MG63 (cell line): ENCODE data around the gene SHISA8. TPM values are rescaled to one million over a fixed set of nuclear protein-coding genes. Genes with fewer than 3 reads are reported as not detected.

Experiments used
- DNase-seq: peaks from one replicate; pipeline ENCODE4 v3.0.0-alpha.2; 2020
- H3K27me3 ChIP-seq: fragments of 250-450 bp; sonication (Bioruptor Pico); 2 replicates; pipeline ENCODE4 v1.5.1; 2020; ENCODE audit warnings: mild to moderate bottlenecking, moderate library complexity
- H3K36me3 ChIP-seq: fragments of 250-450 bp; sonication (Bioruptor Pico); 2 replicates; pipeline ENCODE4 v1.5.1; 2020; ENCODE audit warnings: mild to moderate bottlenecking, moderate library complexity
- H3K4me3 ChIP-seq: fragments of 250-450 bp; sonication (Bioruptor Pico); 2 replicates; pipeline ENCODE4 v1.5.1; 2020; ENCODE audit warnings: mild to moderate bottlenecking, moderate library complexity
- H3K9me3 ChIP-seq: fragments of 250-450 bp; sonication (Bioruptor Pico); 2 replicates; pipeline ENCODE4 v1.5.1; 2020; ENCODE audit warnings: mild to moderate bottlenecking, moderate library complexity
- total RNA-seq: library from RNA; depleted of rRNA; stranded (reverse); fragments of >200 nt; shearing (Covaris generic); gene quantifications from 2 replicates; pipeline ENCODE4 v1.2.3, GENCODE V29; 2014; ENCODE audit warnings: low replicate concordance; rRNA removed

The SHISA8 gene
- total RNA-seq, 1 experiment from 2014 or later, result not detected

DNA sequence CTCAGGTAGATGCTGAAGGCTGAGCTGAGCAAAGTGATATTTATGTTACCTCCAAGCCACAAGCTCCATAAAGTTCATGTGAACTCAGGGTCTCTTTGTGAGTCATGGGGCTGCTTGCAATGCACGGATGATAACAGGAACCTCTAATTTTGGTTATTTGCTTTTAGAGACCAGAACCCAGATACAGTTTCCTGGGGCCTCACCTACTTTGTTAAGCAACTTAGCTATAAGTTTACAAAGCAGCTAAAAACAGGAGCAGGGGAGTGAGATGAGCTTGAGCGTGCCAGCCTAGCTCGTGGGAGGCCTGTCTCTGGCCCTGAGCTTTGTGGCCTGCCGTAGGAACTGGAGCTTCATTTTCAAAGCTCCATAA lies 52.7 kb downstream of the SHISA8 start:
- H3K27me3 ChIP-seq, result no peaks in the 10 kb centered on the region
- H3K9me3 ChIP-seq, result no peaks in the 10 kb centered on the region
- no peak for DNase-seq
- peaks cover 13% of the 10 kb centered on the region for H3K36me3 ChIP-seq
- no peak overlapping the region for H3K4me3 ChIP-seq

Other genes with a start within 250 kb of the SHISA8 start
- 169 and 206 TPM in 2 replicates for gene SNU13, start 226.2 kb downstream of the SHISA8 start, total RNA-seq
- not detected in 2 replicates for gene MEI1, start 215.6 kb downstream of the SHISA8 start, total RNA-seq
- 2.7 and 14.0 TPM in 2 replicates for gene CCDC134, start 114.4 kb downstream of the SHISA8 start, total RNA-seq
- 15.0 and 26.5 TPM in 2 replicates for gene SREBF2, start 82.0 kb downstream of the SHISA8 start, total RNA-seq
- not detected in 2 replicates for gene TNFRSF13C, start 11.7 kb upstream of the SHISA8 start, total RNA-seq
- 23.6 and 60.6 TPM in 2 replicates for gene CENPM, start 32.1 kb upstream of the SHISA8 start, total RNA-seq
- gene SEPTIN3, start 54.4 kb upstream of the SHISA8 start, total RNA-seq, result 0.43 and 3.5 TPM in 2 replicates
- 20.9 TPM in 1 of 2 replicates, not detected in the other for gene WBP2NL, start 83.7 kb upstream of the SHISA8 start, total RNA-seq
- 16.9 and 25.2 TPM in 2 replicates for gene NAGA, start 155.7 kb upstream of the SHISA8 start, total RNA-seq
- 0.16 TPM in 1 of 2 replicates, not detected in the other for gene PHETA2, start 159.2 kb upstream of the SHISA8 start, total RNA-seq
- 31.8 and 64.7 TPM in 2 replicates for gene SMDT1, start 164.6 kb upstream of the SHISA8 start, total RNA-seq
- gene NDUFA6, start 175.7 kb upstream of the SHISA8 start, total RNA-seq, result 62.0 and 91.3 TPM in 2 replicates
- gene CYP2D6, start 215.7 kb upstream of the SHISA8 start, total RNA-seq, result 0.91 and 2.7 TPM in 2 replicates